Keratinocyte (primary cell): Measurements from ENCODE around the gene ANKRD18A.

Experiments
- CTCF ChIP-seq, 3 experiments: IDR thresholded peaks in 1 of 3; conservative IDR thresholded peaks in 1 of 3; optimal IDR thresholded peaks in 1 of 3; 2 replicates in 2 of 3; 3 replicates in 1 of 3; pipeline versions ENCODE3 to v1.5.1; 2011; ENCODE audit warnings: low read length in 3 of 3, mild to moderate bottlenecking in 3 of 3, moderate library complexity in 2 of 3, control low read depth in 1 of 3, inconsistent platforms in 1 of 3; ENCODE audit not compliant: insufficient read depth in 2 of 3; ENCODE audit errors: extremely low read depth in 1 of 3
- EZH2 ChIP-seq: IDR thresholded peaks from one replicate; pipeline ENCODE4 v1.6.1; 2012; ENCODE audit warnings: inconsistent platforms, mild to moderate bottlenecking, low read length, moderate library complexity

- TF ChIP-seq CTCF (optimal IDR thresholded peaks at IDR 0.05 in 1 of 3, IDR thresholded peaks at IDR 0.05 in 1 of 3, conservative IDR thresholded peaks at IDR 0.05 in 1 of 3; ENCODE audit: extremely low read depth in 1 of 3, insufficient read depth in 2 of 3, low read length in 3 of 3): no peak
- no peak for TF ChIP-seq EZH2
Observed at GRCh38 chr9:38659538-38659937, 39.1 kb upstream of the ANKRD18A start.
